Superior temporal gyrus (tissue), 1 donor: ENCODE results near the gene TACC2.
A peak's percentile ranks its signal among the peaks of the same experiment; 100 is the strongest.
"Not testable (repeated sequence)": the region's sequence is repeated elsewhere in the genome, so short reads cannot be mapped to it uniquely, and the experiment has no call there.

Experiments used
- DNase-seq: peaks from one replicate; pipeline ENCODE4 v3.0.0-alpha.2; 2016; ENCODE audit errors: extremely low spot score

The TACC2 gene

GRCh38 chr10:121978511-121978910, 10.5 kb upstream of the TACC2 start:
- no peak for DNase-seq

- DNase-seq: no peak
Measured at GRCh38 chr10:121981346-121981745, 7.6 kb upstream of the TACC2 start.

GRCh38 chr10:121983852-121984251, 5.1 kb upstream of the TACC2 start:
- no peak for DNase-seq

GRCh38 chr10:121984463-121984862, 4.5 kb upstream of the TACC2 start:
- no peak for DNase-seq

GRCh38 chr10:121990015-121990677, 1.2 kb downstream of the TACC2 start:
- DNase-seq: no peak

GRCh38 chr10:121991727-121992126, 2.8 kb downstream of the TACC2 start:
- not testable (repeated sequence) for DNase-seq

- no peak for DNase-seq
Measured at GRCh38 chr10:121994429-121994941, 5.5 kb downstream of the TACC2 start.

- no peak for DNase-seq
Measured at GRCh38 chr10:121998462-121998861, 9.5 kb downstream of the TACC2 start.

- DNase-seq: no peak
Measured at GRCh38 chr10:121999301-121999700, 10.3 kb downstream of the TACC2 start.

- DNase-seq: no peak
Measured at GRCh38 chr10:122001698-122002097, 12.7 kb downstream of the TACC2 start.

GRCh38 chr10:122007415-122007814, 18.5 kb downstream of the TACC2 start:
- no peak for DNase-seq

GRCh38 chr10:122010405-122011050, 21.6 kb downstream of the TACC2 start:
- DNase-seq: no peak

GRCh38 chr10:122012731-122013130, 23.8 kb downstream of the TACC2 start:
- no peak for DNase-seq

- no peak for DNase-seq
Measured at GRCh38 chr10:122013311-122013780, 24.4 kb downstream of the TACC2 start.

- DNase-seq: no peak
Measured at GRCh38 chr10:122014652-122015248, 25.8 kb downstream of the TACC2 start.

- not testable (repeated sequence) for DNase-seq
Measured at GRCh38 chr10:122017926-122018325, 29.0 kb downstream of the TACC2 start.

GRCh38 chr10:122018491-122018890, 29.5 kb downstream of the TACC2 start:
- no peak for DNase-seq

- DNase-seq: no peak
Measured at GRCh38 chr10:122018951-122019413, 30.0 kb downstream of the TACC2 start.

- no peak for DNase-seq
Measured at GRCh38 chr10:122019414-122019975, 30.5 kb downstream of the TACC2 start.

GRCh38 chr10:122020226-122020625, 31.3 kb downstream of the TACC2 start:
- DNase-seq: no peak

- DNase-seq: peak; percentile 38
Measured at GRCh38 chr10:122021379-122021778, 32.4 kb downstream of the TACC2 start.

GRCh38 chr10:122021828-122022227, 32.9 kb downstream of the TACC2 start:
- no peak for DNase-seq
